ENCODE results near the gene A2M.

Gene A2M

GRCh38 chr12:9127936-9128663 lies 12.4 kb upstream of the A2M start:
- Histone ChIP-seq H3K36me3 (ENCODE audit: low read depth) (no peaks in the 10 kb centered on the region), H3K9me3 (ENCODE audit: severe bottlenecking) (no peaks in the 10 kb centered on the region), H3K27me3 (ENCODE audit: insufficient read depth, poor library complexity, severe bottlenecking) (no peaks in the 10 kb centered on the region), H3K4me1 (ENCODE audit: insufficient read depth, poor library complexity, severe bottlenecking) (no peaks in the 10 kb centered on the region), H3K27ac (ENCODE audit: poor library complexity, severe bottlenecking) (no peak overlapping the region), H3K4me3 (ENCODE audit: severe bottlenecking) (no peak overlapping the region)
- DNase-seq (ENCODE audit: low spot score) = no peak
- ATAC-seq (ENCODE audit: low read depth) = no peak
- no peak for TF ChIP-seq CTCF (IDR thresholded peaks at IDR 0.05; ENCODE audit: poor library complexity, severe bottlenecking)

GRCh38 chr12:9127484-9127883 lies 11.8 kb upstream of the A2M start:
- no peaks in the 10 kb centered on the region for H3K27me3 ChIP-seq (ENCODE audit: insufficient read depth, poor library complexity, severe bottlenecking)
- ATAC-seq (ENCODE audit: low read depth) (no peak), DNase-seq (ENCODE audit: low spot score) (no peak)
- no peak for TF ChIP-seq CTCF (IDR thresholded peaks at IDR 0.05; ENCODE audit: poor library complexity, severe bottlenecking)
- H3K27ac ChIP-seq (ENCODE audit: poor library complexity, severe bottlenecking) = no peak overlapping the region
- no peaks in the 10 kb centered on the region for H3K9me3 ChIP-seq (ENCODE audit: severe bottlenecking)
- H3K4me3 ChIP-seq (ENCODE audit: severe bottlenecking) = no peak overlapping the region
- no peaks in the 10 kb centered on the region for H3K36me3 ChIP-seq (ENCODE audit: low read depth)
- no peaks in the 10 kb centered on the region for H3K4me1 ChIP-seq (ENCODE audit: insufficient read depth, poor library complexity, severe bottlenecking)

GRCh38 chr12:9124383-9125031 lies 8.8 kb upstream of the A2M start:
- no peak for ATAC-seq (ENCODE audit: low read depth)
- Histone ChIP-seq H3K4me1 (ENCODE audit: insufficient read depth, poor library complexity, severe bottlenecking) (no peaks in the 10 kb centered on the region), H3K4me3 (ENCODE audit: severe bottlenecking) (no peak overlapping the region), H3K27ac (ENCODE audit: poor library complexity, severe bottlenecking) (no peak overlapping the region), H3K9me3 (ENCODE audit: severe bottlenecking) (no peaks in the 10 kb centered on the region), H3K27me3 (ENCODE audit: insufficient read depth, poor library complexity, severe bottlenecking) (no peaks in the 10 kb centered on the region), H3K36me3 (ENCODE audit: low read depth) (no peaks in the 10 kb centered on the region)
- no peak for DNase-seq (ENCODE audit: low spot score)
- no peak for TF ChIP-seq CTCF (IDR thresholded peaks at IDR 0.05; ENCODE audit: poor library complexity, severe bottlenecking)

GRCh38 chr12:9123781-9124382 lies 8.2 kb upstream of the A2M start:
- TF ChIP-seq CTCF (IDR thresholded peaks at IDR 0.05; ENCODE audit: poor library complexity, severe bottlenecking) = no peak
- no peaks in the 10 kb centered on the region for H3K4me1 ChIP-seq (ENCODE audit: insufficient read depth, poor library complexity, severe bottlenecking)
- H3K4me3 ChIP-seq (ENCODE audit: severe bottlenecking) = no peak overlapping the region
- DNase-seq (ENCODE audit: low spot score) = no peak
- no peaks in the 10 kb centered on the region for H3K9me3 ChIP-seq (ENCODE audit: severe bottlenecking)
- H3K27ac ChIP-seq (ENCODE audit: poor library complexity, severe bottlenecking) = no peak overlapping the region
- ATAC-seq (ENCODE audit: low read depth) = no peak
- no peaks in the 10 kb centered on the region for H3K27me3 ChIP-seq (ENCODE audit: insufficient read depth, poor library complexity, severe bottlenecking)
- no peaks in the 10 kb centered on the region for H3K36me3 ChIP-seq (ENCODE audit: low read depth)
